EL (cell line): ENCODE data around the gene UFD1.

Source experiments
- DNase-seq: peaks from one replicate; pipeline ENCODE4 v3.0.0-alpha.2; 2016

The UFD1 gene

DNA sequence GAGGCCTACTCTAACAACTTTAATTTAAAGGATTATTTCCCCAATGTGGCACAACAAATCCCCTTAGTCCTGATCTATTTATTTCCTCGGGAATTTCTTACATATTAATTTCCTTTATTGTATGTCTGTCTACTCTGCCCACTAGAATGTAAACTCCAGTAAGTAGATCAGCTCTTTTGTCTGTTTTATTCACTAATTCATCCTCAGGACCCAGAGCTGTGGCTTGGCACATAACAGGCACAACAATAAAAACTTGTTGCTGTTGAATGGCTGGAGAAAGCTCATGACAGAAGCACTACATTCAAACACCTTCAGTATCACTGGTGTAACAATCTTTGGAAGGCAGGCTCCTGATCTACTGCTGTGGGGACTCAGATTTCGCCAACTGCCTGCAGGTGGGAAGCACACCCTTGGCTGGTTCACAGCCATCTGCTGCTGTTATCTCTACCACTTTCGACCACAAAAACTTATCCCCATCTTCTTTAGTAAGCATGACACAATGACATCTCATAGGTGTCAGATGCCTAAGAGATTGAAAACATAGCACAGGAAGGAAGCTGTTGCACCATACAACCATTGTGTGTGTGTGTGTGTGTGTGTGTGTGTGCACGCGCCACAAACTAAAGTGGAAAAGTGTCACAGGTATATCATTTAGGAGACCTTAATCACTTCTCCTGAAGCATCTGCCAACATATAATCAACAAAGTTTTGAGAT is 59.4 kb downstream of the UFD1 start:
- no peak for DNase-seq

DNA sequence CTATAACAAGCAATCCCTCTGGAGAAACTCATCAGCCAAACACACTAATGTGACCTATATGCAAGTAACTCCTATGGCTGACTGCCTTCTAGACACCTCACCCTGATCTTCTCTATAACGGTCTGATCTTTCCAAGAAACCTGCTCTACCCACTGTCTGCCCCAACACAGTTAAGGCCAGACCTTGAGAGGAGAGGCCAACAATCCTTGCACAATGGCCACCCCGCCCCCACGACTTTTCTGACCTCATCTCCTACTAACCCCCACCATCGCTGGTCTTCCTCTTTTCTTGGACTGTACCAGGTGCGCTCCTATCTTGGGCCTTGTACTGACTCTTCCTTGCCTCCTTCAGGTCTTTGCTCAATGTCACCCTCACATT is 59.9 kb downstream of the UFD1 start:
- DNase-seq: no peak

DNA sequence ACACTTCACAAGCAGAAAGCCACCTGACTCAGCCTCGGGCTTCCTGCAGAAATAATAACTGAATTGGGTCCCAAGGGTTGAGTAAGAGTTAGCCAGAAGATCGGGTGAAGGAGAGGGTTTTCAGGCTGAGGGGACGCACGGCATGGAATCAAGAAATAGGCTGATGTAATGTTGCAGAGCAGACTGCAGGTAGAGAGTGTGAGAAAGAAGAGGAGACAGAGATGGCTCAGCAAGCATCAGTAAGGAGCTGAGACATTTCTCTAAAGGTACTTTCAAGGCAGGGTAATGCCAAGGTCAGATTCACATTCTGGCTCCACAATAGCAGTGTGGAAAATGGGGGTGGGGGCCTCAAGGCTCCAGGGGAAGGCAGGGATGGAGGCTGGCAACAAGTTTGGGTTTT is 66.1 kb downstream of the UFD1 start:
- no peak for DNase-seq

- no peak for DNase-seq
These were observed 66.5 kb downstream of the UFD1 start for GRCh38 chr22:19412478-19412877.

DNA sequence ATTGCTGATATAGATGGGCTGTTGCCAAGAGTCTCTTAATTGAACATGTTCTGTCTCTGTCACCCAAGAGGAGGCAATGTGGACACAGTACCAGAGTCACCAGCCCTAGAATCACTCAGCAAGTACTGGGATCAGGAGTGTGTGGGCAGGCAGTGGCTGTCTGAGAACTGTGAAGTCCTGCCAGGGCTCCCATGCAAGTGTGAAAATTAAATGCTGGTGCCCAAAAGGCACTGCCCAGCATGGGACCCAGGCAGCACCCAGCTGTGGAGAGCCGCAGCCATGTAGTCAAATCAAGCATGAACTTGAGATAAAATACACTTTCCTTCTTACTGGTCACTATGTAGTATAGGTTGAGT is 67.3 kb downstream of the UFD1 start:
- no peak for DNase-seq

GRCh38 chr22:19410941-19411689 is 67.9 kb downstream of the UFD1 start:
- no peak for DNase-seq

DNA sequence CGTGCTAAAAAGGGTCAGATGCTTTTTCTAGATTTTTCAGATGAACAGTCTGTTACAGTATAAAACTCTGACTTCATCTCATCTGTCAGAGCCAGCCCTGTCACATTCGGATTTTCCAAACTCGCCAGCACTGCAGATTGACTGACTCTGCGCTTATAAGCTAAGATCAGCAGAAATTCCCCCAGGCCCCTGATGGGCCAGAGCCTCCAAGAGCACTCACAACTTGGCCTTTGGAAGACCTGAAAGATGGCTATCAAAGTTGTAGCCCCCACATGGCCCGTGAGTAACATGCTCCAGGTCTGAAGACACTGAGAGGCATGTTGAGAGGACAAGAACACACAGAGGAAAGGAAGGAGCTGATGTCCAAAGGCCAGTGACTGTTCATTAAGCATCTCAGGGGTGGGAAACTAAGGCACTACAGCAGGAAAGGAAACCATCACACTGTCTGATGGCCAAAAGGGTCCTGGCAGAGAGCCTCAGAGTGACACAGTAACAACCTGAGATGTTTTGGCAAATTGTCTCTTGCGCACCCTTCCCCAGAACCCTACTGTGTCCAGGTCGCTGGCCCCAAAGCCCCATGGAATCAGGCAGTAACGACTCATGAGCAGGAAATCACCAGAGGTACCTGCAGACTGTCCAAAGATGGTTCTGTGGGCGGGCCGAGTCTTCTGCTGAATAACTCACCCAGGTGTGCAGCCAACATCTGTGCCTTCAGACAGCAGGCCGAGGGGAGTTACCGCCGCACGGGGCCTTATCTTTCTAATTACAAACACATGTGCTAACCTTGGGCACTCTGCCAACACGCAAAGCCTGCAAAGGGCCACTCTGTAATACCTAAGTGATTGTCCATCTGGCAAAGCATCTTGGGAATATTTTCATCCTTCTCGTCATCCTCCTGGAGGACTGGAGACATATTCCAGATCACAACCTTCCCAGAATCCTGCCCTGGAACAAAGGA is 71.1 kb downstream of the UFD1 start:
- no peak for DNase-seq

DNA sequence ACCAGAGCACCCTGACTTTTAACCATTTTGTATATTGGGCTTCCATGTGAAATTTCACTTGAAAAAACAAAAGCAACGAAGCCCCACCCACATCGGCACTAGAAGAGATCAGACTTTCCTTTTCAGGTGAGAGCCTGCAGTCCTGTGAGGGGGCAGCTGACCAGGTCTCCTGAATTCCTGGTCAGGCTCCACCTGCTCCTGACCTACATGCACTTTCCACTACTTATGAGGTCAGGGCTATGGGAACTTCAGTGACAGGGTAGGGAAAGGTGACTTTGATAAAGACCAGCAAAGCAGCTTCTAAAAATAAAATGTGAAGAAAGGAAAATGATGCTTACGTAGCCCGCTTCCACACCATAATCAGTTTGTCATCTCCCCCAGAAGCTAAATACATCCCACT is 72.1 kb downstream of the UFD1 start:
- no peak for DNase-seq

DNA sequence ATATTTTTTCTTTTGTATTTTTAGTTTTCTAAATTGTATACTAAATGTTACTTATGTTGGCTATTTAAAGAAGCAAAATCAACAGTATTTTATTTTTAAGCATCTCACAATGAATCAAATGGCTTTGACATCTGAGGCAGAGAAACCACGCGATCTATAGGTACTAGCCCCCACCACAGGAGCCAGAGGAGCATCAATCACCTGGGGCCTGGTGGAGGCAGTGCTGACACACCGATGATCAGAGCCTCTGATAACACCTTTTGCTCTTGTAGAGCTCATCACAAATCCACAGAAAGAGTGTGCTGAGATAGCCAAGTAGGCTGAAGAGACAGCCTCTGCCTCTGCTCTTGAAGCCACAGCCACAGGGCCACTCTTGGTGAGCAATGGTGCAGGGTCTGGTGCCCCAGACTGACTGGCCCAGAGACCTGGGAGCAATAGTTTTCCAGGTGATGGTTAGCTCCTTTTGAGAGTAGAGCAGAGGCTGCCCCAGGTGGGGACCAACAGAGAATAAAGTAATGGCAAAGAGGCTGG is 72.6 kb downstream of the UFD1 start:
- no peak for DNase-seq

- no peak for DNase-seq
These were observed 73.3 kb downstream of the UFD1 start for GRCh38 chr22:19405652-19406051.

DNA sequence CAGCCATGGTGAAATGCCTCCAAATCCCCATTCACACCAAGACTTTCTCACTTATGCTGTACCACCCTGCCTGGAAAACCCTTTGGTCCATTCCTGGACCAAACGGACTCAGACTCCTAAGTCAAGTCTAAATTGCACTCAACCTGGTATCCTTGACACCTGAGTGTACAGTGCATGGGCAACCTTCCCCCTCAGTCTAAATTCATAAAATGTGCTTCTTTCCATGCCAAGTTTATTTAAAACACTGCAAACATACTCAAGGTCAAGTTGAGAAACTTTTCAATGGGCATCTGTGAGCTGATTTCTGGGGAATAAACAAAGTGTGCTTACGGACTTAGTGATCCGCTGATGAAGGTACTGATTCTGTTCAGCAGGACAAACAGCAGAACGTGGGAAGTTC is 73.9 kb downstream of the UFD1 start:
- no peak for DNase-seq

GRCh38 chr22:19404676-19405075 is 74.3 kb downstream of the UFD1 start:
- no peak for DNase-seq

DNA sequence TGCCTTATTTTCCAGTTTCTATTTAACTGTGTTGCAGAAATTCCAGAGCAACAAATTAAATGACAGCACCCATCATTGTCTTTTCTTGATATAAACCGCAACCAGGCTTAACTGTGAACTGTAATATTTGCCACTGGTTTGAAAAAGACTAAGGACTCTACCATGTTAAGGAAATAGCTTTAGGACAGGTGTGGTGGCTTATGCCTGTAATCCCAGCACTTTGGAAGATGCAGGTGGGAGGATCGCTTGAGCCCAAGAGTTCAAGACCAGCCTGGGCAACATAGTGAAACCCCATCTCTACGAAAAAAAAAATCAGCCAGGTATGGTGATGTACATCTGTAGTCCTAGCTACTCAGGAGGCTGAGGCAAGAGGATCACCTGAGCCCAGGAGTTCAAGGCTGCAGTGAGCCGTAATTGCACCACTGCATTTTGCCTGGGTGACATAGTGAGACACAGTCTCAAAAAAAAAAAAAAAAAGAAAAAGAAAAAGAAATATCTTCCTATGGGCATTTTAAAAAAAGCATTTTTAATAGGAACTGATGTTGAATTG is 76.3 kb downstream of the UFD1 start:
- DNase-seq: no peak

DNA sequence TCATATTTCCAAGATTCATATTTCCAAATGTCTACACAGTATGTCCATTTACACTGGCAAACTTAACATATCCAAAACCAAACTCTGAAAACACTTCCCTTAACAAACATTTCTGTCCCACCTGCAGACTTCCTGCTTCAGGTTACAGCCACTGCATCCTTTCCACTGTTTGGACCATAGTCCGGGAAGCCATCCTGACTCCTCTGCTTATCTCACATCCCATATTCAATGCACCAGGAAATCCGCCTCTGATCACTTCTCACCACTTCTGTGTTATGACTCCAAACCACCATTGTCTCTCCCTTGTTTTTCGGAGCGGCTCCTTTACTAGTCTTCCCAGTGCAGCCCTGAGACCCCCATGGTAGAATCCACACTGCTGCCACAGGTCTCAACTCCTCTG is 77.5 kb downstream of the UFD1 start:
- DNase-seq: no peak

GRCh38 chr22:19400881-19401280 is 78.1 kb downstream of the UFD1 start:
- DNase-seq: no peak
